Occipital lobe (tissue), 2 donors: ENCODE results near the gene PAMR1. TPM values are rescaled to one million over a fixed set of nuclear protein-coding genes. Genes with fewer than 3 reads are reported as not detected.

Experiments used
- DNase-seq: peaks from one replicate; lab custom pipeline; 2025; lab: John Stamatoyannopoulos, UW
- total RNA-seq: library from RNA; depleted of rRNA; stranded (reverse); fragments of >200 nt; gene quantifications from one replicate; pipeline ENCODE4 v1.2.3, GENCODE V29; 2014

Gene PAMR1
- total RNA-seq, 1 donor from 2014 or later, result 3.0 TPM

- no peak for DNase-seq
These were observed 24.7 kb downstream of the PAMR1 start for GRCh38 chr11:35500744-35501143.

DNA sequence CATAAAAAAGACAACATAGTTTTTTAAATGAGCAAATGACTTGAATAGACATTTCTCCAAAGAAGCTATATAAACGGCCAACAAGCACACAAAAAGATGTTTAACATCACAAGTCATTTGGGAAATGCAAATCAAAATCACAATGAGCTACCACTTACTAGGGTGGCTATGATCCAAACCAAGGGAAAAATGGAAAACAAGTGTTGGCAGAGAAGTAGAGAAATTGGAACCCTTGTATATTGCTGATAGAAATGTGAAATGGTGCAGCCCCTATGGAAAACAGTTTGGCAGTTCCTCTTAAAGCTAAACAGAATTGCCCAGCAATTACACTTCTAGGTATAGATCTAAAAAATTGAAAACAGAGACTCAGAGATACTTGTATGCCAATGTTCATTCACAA is 29.0 kb downstream of the PAMR1 start:
- no peak for DNase-seq

DNA sequence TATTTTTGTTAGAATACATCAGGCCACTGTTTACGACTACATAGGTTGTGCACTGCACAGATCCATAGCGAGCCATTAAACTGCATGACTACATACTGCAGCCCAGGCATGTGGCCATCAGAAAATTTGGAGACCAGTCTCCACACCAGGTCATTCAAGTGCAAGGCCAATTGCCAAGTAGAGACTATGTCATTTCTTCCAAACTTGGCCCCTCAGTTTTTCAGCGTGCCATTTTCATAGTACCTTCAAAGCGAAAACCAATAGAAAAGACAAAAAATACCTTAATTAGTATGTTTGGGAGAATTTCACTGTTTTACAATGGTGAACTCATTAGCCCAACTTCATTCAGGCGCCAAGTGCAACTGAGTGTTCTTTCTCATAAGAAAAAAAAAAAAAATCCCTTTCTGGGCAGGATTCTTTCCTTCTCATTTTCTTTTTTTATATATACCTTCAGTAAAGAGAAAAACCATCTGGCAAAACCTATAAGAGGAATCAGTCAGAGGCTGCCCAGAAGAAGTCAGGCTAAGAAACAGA is 30.4 kb downstream of the PAMR1 start:
- DNase-seq, result no peak

DNA sequence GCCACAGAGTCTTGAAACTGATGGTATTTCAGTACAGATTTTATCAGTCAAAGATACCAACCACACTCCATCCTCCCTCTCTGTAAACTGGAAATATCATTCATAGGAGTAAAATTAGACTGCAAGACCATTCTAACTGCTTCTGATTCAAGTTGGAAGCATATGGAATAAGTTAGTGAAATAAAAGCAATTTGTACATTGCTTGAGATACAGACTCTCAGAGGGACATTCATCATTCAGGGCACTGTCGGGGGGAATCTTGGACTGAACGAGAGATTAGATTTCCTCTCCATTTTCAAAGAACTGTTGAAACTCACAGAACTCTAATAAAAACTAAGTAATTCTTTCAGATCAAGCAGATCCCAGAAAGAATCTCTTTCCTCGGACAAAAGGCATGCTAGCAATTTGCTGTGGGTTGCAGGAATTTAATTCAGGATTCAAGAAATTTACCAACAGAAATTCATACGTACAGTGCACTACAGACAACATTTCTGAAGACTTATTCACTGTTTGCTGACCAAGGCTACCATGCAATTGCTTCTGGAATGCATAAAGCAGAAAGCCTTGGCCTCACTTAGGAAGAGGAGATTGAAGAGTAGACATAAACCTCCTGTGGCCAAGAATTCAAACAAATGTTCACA is 34.1 kb downstream of the PAMR1 start:
- no peak for DNase-seq

GRCh38 chr11:35488117-35488516 is 37.3 kb downstream of the PAMR1 start:
- DNase-seq, result no peak

- DNase-seq, result no peak
These were observed 37.8 kb downstream of the PAMR1 start for GRCh38 chr11:35487532-35488078.

GRCh38 chr11:35486934-35487333 is 38.5 kb downstream of the PAMR1 start:
- DNase-seq, result no peak

- no peak for DNase-seq
These were observed 39.0 kb downstream of the PAMR1 start for GRCh38 chr11:35486446-35486845.

DNA sequence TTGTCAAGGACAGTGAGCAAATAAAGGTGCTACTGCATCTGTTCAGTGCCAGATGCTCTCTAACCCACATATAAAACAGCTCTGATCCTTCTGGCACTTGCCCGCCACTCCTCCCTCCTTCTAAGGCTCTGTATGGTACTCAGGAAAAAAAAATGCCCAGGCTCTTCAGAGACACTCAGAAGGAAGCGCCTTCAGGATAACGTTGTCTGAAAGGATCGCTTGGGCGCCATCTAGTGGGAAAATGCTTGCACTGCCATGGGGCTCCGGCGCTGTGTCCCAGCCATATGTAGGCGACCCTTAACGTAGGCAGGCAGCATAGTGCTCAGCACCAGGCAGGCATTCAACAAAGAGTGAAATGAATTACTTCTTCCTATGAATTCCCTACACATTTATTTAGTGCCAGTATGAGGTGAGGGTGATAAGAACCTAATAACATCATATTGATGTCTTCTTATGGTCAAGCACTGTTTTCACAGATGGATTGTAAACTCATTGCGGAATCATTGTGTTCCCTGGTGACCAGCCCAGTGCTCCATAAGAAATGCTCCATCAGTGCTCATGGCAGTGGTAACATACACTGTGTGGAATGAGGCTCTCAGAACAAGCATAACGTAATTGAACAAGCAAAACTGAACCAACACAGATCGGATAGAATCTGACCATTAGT is 39.6 kb downstream of the PAMR1 start:
- peak; percentile 58 for DNase-seq

- no peak for DNase-seq
These were observed 41.0 kb downstream of the PAMR1 start for GRCh38 chr11:35484435-35484834.

DNA sequence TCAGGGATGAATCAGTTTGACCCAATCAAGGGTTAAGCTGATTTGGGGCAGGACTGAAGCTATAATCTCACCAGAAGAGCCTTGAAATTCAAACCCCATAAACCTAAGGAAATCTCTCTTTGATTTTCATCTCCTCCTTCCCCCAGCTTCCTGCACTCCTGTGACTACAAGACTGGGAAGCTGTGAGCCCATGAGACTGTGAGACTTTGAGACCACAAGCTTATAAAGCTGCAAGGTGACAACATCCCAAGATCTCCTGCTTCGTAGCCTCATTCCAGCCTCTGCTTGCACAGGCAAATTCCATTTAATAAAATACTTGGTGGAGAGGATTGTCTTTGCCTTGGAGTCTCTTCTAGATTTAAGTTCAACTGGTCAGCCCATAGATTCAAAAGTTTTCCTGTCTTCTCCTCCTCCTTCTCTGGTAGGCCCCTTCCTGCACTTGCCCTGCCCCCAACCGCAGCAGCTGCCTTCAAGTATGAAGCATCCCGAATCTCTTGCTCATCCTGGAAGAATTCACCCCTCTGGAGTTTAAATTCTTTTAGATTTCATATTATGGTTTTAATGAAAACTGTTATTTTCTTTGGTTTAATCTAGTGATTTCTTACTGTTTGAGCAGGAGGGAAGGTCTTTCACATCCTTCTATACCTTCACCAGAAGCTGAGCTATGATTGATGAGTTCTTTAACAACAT is 42.1 kb downstream of the PAMR1 start:
- DNase-seq, result no peak

- no peak for DNase-seq
These were observed 45.7 kb downstream of the PAMR1 start for GRCh38 chr11:35479731-35480130.

GRCh38 chr11:35478471-35479091 is 46.8 kb downstream of the PAMR1 start:
- peak; percentile 24 for DNase-seq

- DNase-seq, result peak; percentile 36
These were observed 47.5 kb downstream of the PAMR1 start for GRCh38 chr11:35477901-35478300.

- no peak for DNase-seq
These were observed 50.7 kb downstream of the PAMR1 start for GRCh38 chr11:35474688-35475087.

- no peak for DNase-seq
These were observed 51.5 kb downstream of the PAMR1 start for GRCh38 chr11:35473795-35474374.

GRCh38 chr11:35470616-35471015 is 54.8 kb downstream of the PAMR1 start:
- no peak for DNase-seq

DNA sequence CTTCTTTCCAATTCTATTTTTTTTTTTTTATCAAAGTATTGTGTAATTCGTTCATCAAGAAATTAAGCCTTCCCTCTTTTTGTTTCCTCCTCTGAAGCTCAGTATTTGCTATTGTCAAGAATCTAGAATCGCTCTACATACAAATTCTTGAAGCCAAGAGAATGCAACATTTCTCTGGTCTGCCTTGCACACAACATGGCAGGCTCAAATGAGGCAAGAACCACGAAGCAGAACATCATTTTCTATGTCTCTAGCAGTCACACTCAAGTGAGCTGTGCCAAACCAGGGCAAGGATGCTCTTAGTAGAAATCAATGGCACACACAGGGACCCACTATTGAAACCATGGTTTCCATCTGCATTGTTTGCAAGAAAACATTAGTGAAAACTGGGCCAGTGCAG is 59.4 kb downstream of the PAMR1 start:
- no peak for DNase-seq

- no peak for DNase-seq
These were observed 61.1 kb downstream of the PAMR1 start for GRCh38 chr11:35464308-35464707.

GRCh38 chr11:35463331-35463751 is 62.1 kb downstream of the PAMR1 start:
- no peak for DNase-seq

DNA sequence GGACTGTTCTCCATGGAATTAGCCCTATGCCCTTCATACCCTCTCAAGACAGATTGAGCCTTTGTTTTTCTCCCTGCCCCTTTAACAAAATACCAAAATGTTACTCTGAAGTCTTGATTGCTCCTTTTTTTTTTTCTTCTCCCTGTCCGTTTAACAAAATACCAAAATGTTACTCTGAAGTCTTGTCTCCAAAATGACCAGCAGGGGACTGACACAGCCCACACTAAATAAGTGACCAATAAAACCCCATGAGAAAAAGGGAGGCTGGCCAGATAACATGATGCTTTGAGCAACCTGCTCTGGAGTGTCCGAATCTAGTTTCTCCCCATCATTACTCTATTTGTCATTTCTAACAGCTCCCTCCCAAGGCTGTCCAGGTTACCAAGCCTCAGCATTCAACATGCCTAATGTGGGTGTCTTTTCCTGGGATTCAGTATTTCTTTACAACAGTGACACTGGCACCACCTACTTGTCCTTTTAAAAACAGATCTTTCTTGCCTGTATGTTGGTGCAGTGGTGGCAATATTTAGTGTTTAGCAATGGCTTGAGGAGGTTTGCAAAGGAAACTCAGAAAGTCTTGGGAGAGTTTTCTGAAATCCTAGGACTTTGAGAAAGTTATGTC is 63.4 kb downstream of the PAMR1 start:
- DNase-seq, result no peak
